HG02970 (cell line): ENCODE data around the gene GCFC2.
A peak's percentile ranks its signal among the peaks of the same experiment; 100 is the strongest.
"Not testable (repeated sequence)": the region's sequence is repeated elsewhere in the genome, so short reads cannot be mapped to it uniquely, and the experiment has no call there.

ENCODE experiments used
- ATAC-seq: cut with Tn5 transposase; IDR thresholded peaks from one replicate; pipeline ENCODE4 v1.9.1; 2021; ENCODE audit warnings: mild to moderate bottlenecking, moderate library complexity, moderate number of reproducible peaks; ENCODE audit not compliant: unreplicated experiment, low FRiP score

The GCFC2 gene

GRCh38 chr2:75683430-75683829, 27.3 kb downstream of the GCFC2 start:
- ATAC-seq: not testable (repeated sequence)

GRCh38 chr2:75680402-75680801, 30.3 kb downstream of the GCFC2 start:
- no peak for ATAC-seq

- no peak for ATAC-seq
These were observed 31.2 kb downstream of the GCFC2 start for GRCh38 chr2:75679556-75679955.

- no peak for ATAC-seq
These were observed 34.3 kb downstream of the GCFC2 start for GRCh38 chr2:75676464-75676863.

- no peak for ATAC-seq
These were observed 34.8 kb downstream of the GCFC2 start for GRCh38 chr2:75675908-75676307.

GRCh38 chr2:75675423-75675822, 35.3 kb downstream of the GCFC2 start:
- not testable (repeated sequence) for ATAC-seq

GRCh38 chr2:75667884-75668283, 42.8 kb downstream of the GCFC2 start:
- ATAC-seq: no peak

- ATAC-seq: no peak
These were observed 43.8 kb downstream of the GCFC2 start for GRCh38 chr2:75666911-75667310.

GRCh38 chr2:75657798-75658197, 52.9 kb downstream of the GCFC2 start:
- no peak for ATAC-seq

- no peak for ATAC-seq
These were observed 54.2 kb downstream of the GCFC2 start for GRCh38 chr2:75656563-75656962.

- ATAC-seq: no peak
These were observed 54.9 kb downstream of the GCFC2 start for GRCh38 chr2:75655861-75656260.

GRCh38 chr2:75654012-75654411, 56.7 kb downstream of the GCFC2 start:
- ATAC-seq: no peak

- ATAC-seq: no peak
These were observed 62.9 kb downstream of the GCFC2 start for GRCh38 chr2:75647771-75648170.

GRCh38 chr2:75646583-75647425, 63.9 kb downstream of the GCFC2 start, which contains the start of gene MRPL19:
Gene MRPL19, plus strand, starts transcription at chr2:75646783. Its CDS starts 25 bp downstream, at chr2:75646808.
- ATAC-seq: peak; percentile 91

GRCh38 chr2:75646090-75646582, 64.6 kb downstream of the GCFC2 start:
- no peak for ATAC-seq

GRCh38 chr2:75645643-75646042, 65.1 kb downstream of the GCFC2 start:
- ATAC-seq: no peak

GRCh38 chr2:75643980-75644379, 66.7 kb downstream of the GCFC2 start:
- ATAC-seq: no peak

GRCh38 chr2:75641587-75641986, 69.1 kb downstream of the GCFC2 start:
- no peak for ATAC-seq

GRCh38 chr2:75640621-75641121, 70.0 kb downstream of the GCFC2 start:
- no peak for ATAC-seq

- no peak for ATAC-seq
These were observed 73.1 kb downstream of the GCFC2 start for GRCh38 chr2:75637568-75637967.

- ATAC-seq: no peak
These were observed 75.8 kb downstream of the GCFC2 start for GRCh38 chr2:75634945-75635344.

GRCh38 chr2:75633620-75634019, 77.1 kb downstream of the GCFC2 start:
- no peak for ATAC-seq
